NCI-H1930 (cell line): ENCODE results near the gene TMEM151B.

Source experiments
- DNase-seq, 2 experiments: peaks; one replicate each; lab custom pipeline; 2025; lab: John Stamatoyannopoulos, UW

TMEM151B gene

GRCh38 chr6:44264154-44265006, 5.9 kb upstream of the TMEM151B start:
- no peak for DNase-seq

- DNase-seq = peak; percentile 77 to 90
These were observed 5.1 kb upstream of the TMEM151B start, which contains the start of gene NFKBIE for GRCh38 chr6:44265007-44265721. NFKBIE (minus strand) TSS chr6:44265551; CDS start chr6:44265346, 205 bp downstream.

GRCh38 chr6:44265722-44266233, 4.5 kb upstream of the TMEM151B start:
- no peak for DNase-seq

- DNase-seq = no peak
These were observed 3.9 kb upstream of the TMEM151B start for GRCh38 chr6:44266347-44266746.

- no peak for DNase-seq
These were observed 3.0 kb upstream of the TMEM151B start for GRCh38 chr6:44267252-44267651.

- DNase-seq = peak; percentile 49 to 63
These were observed 2.1 kb upstream of the TMEM151B start for GRCh38 chr6:44268095-44268628.

- DNase-seq = no peak
These were observed 901 bp upstream of the TMEM151B start for GRCh38 chr6:44269178-44269920.

GRCh38 chr6:44270526-44271405, 516 bp downstream of the TMEM151B start:
- DNase-seq = peak; percentile 19 to 46

GRCh38 chr6:44271406-44271723, 1.1 kb downstream of the TMEM151B start:
- no peak for DNase-seq

GRCh38 chr6:44271914-44272313, 1.7 kb downstream of the TMEM151B start:
- no peak for DNase-seq

- no peak for DNase-seq
These were observed 2.3 kb downstream of the TMEM151B start for GRCh38 chr6:44272529-44272928.

- DNase-seq = no peak
These were observed 2.8 kb downstream of the TMEM151B start for GRCh38 chr6:44272999-44273566.

GRCh38 chr6:44273617-44274016, 3.4 kb downstream of the TMEM151B start:
- no peak for DNase-seq

- no peak for DNase-seq
These were observed 5.1 kb downstream of the TMEM151B start for GRCh38 chr6:44275271-44275748.

GRCh38 chr6:44275749-44276648, 5.7 kb downstream of the TMEM151B start:
- DNase-seq = no peak

GRCh38 chr6:44276667-44277640, 6.7 kb downstream of the TMEM151B start:
- DNase-seq = no peak

- no peak for DNase-seq
These were observed 7.5 kb downstream of the TMEM151B start for GRCh38 chr6:44277763-44278162.

- no peak for DNase-seq
These were observed 8.1 kb downstream of the TMEM151B start for GRCh38 chr6:44278315-44278714.
